HG02678 (cell line): Measurements from ENCODE around the gene ALPP.
"Not testable (repeated sequence)": the region's sequence is repeated elsewhere in the genome, so short reads cannot be mapped to it uniquely, and the experiment has no call there.

Source experiments
- ATAC-seq: cut with Tn5 transposase; IDR thresholded peaks from one replicate; pipeline ENCODE4 v1.9.1; 2021; ENCODE audit warnings: mild to moderate bottlenecking, moderate library complexity; ENCODE audit not compliant: unreplicated experiment

Gene ALPP

GRCh38 chr2:232400256-232401015 lies 21.9 kb downstream of the ALPP start:
- ATAC-seq = no peak

GRCh38 chr2:232402518-232402917 lies 24.0 kb downstream of the ALPP start:
- ATAC-seq = no peak

- no peak for ATAC-seq
Observed at GRCh38 chr2:232405943-232406510, 27.5 kb downstream of the ALPP start.

GRCh38 chr2:232406556-232407310 lies 28.2 kb downstream of the ALPP start, which contains the start of gene ALPG:
Gene ALPG (plus strand): TSS chr2:232406844. CDS start chr2:232406895, 51 bp downstream.
- ATAC-seq = no peak

GRCh38 chr2:232407428-232408150 lies 29.0 kb downstream of the ALPP start:
- not testable (repeated sequence) for ATAC-seq

- not testable (repeated sequence) for ATAC-seq
Observed at GRCh38 chr2:232408269-232408668, 29.7 kb downstream of the ALPP start.

- not testable (repeated sequence) for ATAC-seq
Observed at GRCh38 chr2:232409617-232410016, 31.1 kb downstream of the ALPP start.

- no peak for ATAC-seq
Observed at GRCh38 chr2:232410238-232410900, 31.8 kb downstream of the ALPP start.

GRCh38 chr2:232411901-232412629 lies 33.5 kb downstream of the ALPP start:
- no peak for ATAC-seq

GRCh38 chr2:232412986-232413385 lies 34.4 kb downstream of the ALPP start:
- no peak for ATAC-seq

- no peak for ATAC-seq
Observed at GRCh38 chr2:232415138-232415690, 36.7 kb downstream of the ALPP start.

GRCh38 chr2:232415736-232416520 lies 37.4 kb downstream of the ALPP start:
- no peak for ATAC-seq

GRCh38 chr2:232416521-232417470 lies 38.2 kb downstream of the ALPP start:
- no peak for ATAC-seq

- no peak for ATAC-seq
Observed at GRCh38 chr2:232417489-232417888, 38.9 kb downstream of the ALPP start.

GRCh38 chr2:232418056-232418455 lies 39.5 kb downstream of the ALPP start:
- ATAC-seq = no peak

GRCh38 chr2:232418466-232419244 lies 40.1 kb downstream of the ALPP start:
- ATAC-seq = no peak
